Measurements from ENCODE around the gene KIF13A. TPM values are rescaled to one million over a fixed set of nuclear protein-coding genes. Genes with fewer than 3 reads are reported as not detected.

The KIF13A gene
- total and polyA plus RNA-seq, 10 of the 15 experiments (the other 5 are each of a cell fraction or from before 2014, with no cell fraction given): 0.02 to 0.26 (median 0.13) TPM; not detected in 2

GRCh38 chr6:17798477-17799154 is 188.8 kb downstream of the KIF13A start:
- H3K4me1 ChIP-seq (ENCODE audit: control insufficient read depth, insufficient read depth, low read length): no peaks in the 10 kb centered on the region
- ChIA-PET RAD21 (ENCODE audit: unreplicated experiment) (no interaction called here), POLR2A (interaction anchor here (1.0 kb wide), 1 partner anchor 213 kb away, joined by 3 read pairs; no protein-coding TSS in a partner anchor), SMC1A (ENCODE audit: uncharacterized antibody, unreplicated experiment) (interaction anchor here (0.7 to 2.1 kb wide), 2 partner anchors 19 to 87 kb away, joined by 3 to 7 read pairs; no protein-coding TSS in a partner anchor), CTCF (interaction anchor here (0.7 to 1.2 kb wide), 3 partner anchors 8 to 19 kb away, joined by 3 to 4 read pairs (median 3); no protein-coding TSS in a partner anchor)
- no peaks in the 10 kb centered on the region for H3K27me3 ChIP-seq (replicated peaks in 1 of 2; ENCODE audit: control insufficient read depth in 2 of 2, insufficient read depth in 2 of 2, low read length in 1 of 2)
- WGBS (ENCODE audit: insufficient coverage, insufficient replicate concordance, low lambda C conversion rate, missing lambda C conversion rate): 47% methylated on average over 2 of the region's 2 CpGs
- FAIRE-seq (no peak), DNase-seq (ENCODE audit: low read depth, low spot score) (no peak), ATAC-seq (no peak)
- no peak overlapping the region for H3K4me3 ChIP-seq
- no peak overlapping the region for H3K4me2 ChIP-seq (ENCODE audit: control insufficient read depth, insufficient read depth)
- H2AFZ ChIP-seq (ENCODE audit: control insufficient read depth, low read depth, low read length): no peak overlapping the region
- H3K27ac ChIP-seq (ENCODE audit: control insufficient read depth, insufficient read depth): no peak overlapping the region
- no peaks in the 10 kb centered on the region for H3K9me3 ChIP-seq (replicated peaks; ENCODE audit: control insufficient read depth, insufficient read depth, low read length)
- H3K9ac ChIP-seq (ENCODE audit: control insufficient read depth, insufficient read depth, low read length): no peak overlapping the region
- TF ChIP-seq, protein P1, sequence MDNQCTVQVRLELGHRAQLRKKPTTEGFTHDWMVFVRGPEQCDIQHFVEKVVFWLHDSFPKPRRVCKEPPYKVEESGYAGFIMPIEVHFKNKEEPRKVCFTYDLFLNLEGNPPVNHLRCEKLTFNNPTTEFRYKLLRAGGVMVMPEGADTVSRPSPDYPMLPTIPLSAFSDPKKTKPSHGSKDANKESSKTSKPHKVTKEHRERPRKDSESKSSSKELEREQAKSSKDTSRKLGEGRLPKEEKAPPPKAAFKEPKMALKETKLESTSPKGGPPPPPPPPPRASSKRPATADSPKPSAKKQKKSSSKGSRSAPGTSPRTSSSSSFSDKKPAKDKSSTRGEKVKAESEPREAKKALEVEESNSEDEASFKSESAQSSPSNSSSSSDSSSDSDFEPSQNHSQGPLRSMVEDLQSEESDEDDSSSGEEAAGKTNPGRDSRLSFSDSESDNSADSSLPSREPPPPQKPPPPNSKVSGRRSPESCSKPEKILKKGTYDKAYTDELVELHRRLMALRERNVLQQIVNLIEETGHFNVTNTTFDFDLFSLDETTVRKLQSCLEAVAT (IDR thresholded peaks at IDR 0.05): no peak
- no peak for TF ChIP-seq SMC3 (IDR thresholded peaks at IDR 0.05; ENCODE audit: borderline replicate concordance, low read length)
- TF ChIP-seq, protein P2, sequence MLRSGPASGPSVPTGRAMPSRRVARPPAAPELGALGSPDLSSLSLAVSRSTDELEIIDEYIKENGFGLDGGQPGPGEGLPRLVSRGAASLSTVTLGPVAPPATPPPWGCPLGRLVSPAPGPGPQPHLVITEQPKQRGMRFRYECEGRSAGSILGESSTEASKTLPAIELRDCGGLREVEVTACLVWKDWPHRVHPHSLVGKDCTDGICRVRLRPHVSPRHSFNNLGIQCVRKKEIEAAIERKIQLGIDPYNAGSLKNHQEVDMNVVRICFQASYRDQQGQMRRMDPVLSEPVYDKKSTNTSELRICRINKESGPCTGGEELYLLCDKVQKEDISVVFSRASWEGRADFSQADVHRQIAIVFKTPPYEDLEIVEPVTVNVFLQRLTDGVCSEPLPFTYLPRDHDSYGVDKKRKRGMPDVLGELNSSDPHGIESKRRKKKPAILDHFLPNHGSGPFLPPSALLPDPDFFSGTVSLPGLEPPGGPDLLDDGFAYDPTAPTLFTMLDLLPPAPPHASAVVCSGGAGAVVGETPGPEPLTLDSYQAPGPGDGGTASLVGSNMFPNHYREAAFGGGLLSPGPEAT (IDR thresholded peaks at IDR 0.05; ENCODE audit: low read depth): no peak
- TF ChIP-seq ZNF207 (IDR thresholded peaks at IDR 0.05; ENCODE audit: borderline replicate concordance): no peak
- TF ChIP-seq PAX5 (IDR thresholded peaks at IDR 0.05; ENCODE audit: borderline replicate concordance, low read depth, low read length): no peak
- TF ChIP-seq, protein P3, sequence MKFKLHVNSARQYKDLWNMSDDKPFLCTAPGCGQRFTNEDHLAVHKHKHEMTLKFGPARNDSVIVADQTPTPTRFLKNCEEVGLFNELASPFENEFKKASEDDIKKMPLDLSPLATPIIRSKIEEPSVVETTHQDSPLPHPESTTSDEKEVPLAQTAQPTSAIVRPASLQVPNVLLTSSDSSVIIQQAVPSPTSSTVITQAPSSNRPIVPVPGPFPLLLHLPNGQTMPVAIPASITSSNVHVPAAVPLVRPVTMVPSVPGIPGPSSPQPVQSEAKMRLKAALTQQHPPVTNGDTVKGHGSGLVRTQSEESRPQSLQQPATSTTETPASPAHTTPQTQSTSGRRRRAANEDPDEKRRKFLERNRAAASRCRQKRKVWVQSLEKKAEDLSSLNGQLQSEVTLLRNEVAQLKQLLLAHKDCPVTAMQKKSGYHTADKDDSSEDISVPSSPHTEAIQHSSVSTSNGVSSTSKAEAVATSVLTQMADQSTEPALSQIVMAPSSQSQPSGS (IDR thresholded peaks at IDR 0.05; ENCODE audit: low read length): no peak
- no peak for TF ChIP-seq ASH2L (IDR thresholded peaks at IDR 0.05; ENCODE audit: borderline replicate concordance, low read depth)
- TF ChIP-seq POLR2A (IDR thresholded peaks at IDR 0.05; ENCODE audit: low read depth, low read length): no peak
- TF ChIP-seq E2F4 (IDR thresholded peaks at IDR 0.05; ENCODE audit: low read depth, low read length): no peak
- TF ChIP-seq CBX3 (IDR thresholded peaks at IDR 0.05; ENCODE audit: borderline replicate concordance, low read depth): no peak
- TF ChIP-seq BMI1 (IDR thresholded peaks at IDR 0.05; ENCODE audit: borderline replicate concordance): no peak
- no peaks in the 10 kb centered on the region for H3K36me3 ChIP-seq (ENCODE audit: control insufficient read depth in 2 of 2, insufficient read depth in 2 of 2, low read length in 1 of 2)
- BruUV-seq (replicated peaks): no TSS peak
- intact Hi-C loops (cut with micrococcal nuclease; ENCODE audit: unreplicated experiment) (no loop called here), in situ Hi-C loops (cut with MboI) (no loop called here)
- H4K20me1 ChIP-seq (ENCODE audit: control insufficient read depth, insufficient read depth): no peaks in the 10 kb centered on the region
- H3K79me2 ChIP-seq (ENCODE audit: control insufficient read depth, insufficient read depth, low read length): no peaks in the 10 kb centered on the region

All from GM12878 (cell line).